PFSK-1 (cell line): ENCODE results near the gene ZNF462.

Source experiments
- POLR2AphosphoS5 ChIP-seq: IDR thresholded peaks from 2 replicates; pipeline ENCODE4 v1.6.1; 2012; ENCODE audit warnings: low read depth, mild to moderate bottlenecking, control low read depth, low read length, moderate library complexity
- REST ChIP-seq, 2 experiments: IDR thresholded peaks; 2 replicates each; pipeline versions ENCODE4 v1.6.1 to v1.8.0; 2011 to 2012; ENCODE audit warnings: low read depth in 2 of 2, low read length in 2 of 2, control low read depth in 1 of 2, inconsistent platforms in 1 of 2, mild to moderate bottlenecking in 1 of 2, moderate library complexity in 1 of 2; ENCODE audit not compliant: insufficient read depth in 1 of 2
- TAF1 ChIP-seq: IDR thresholded peaks from 2 replicates; pipeline ENCODE4 v1.6.1; 2012; ENCODE audit warnings: low read length, control low read depth, borderline replicate concordance; ENCODE audit not compliant: insufficient read depth

GRCh38 chr9:106928350-106928749, 65.4 kb downstream of the ZNF462 start:
- TF ChIP-seq POLR2AphosphoS5 (no peak), REST (IDR thresholded peaks at IDR 0.05; ENCODE audit: insufficient read depth in 1 of 2, low read depth in 2 of 2, low read length in 2 of 2) (no peak), TAF1 (no peak)
